ENCODE measurements around the gene LITAFD.
"Not testable (repeated sequence)": the region's sequence is repeated elsewhere in the genome, so short reads cannot be mapped to it uniquely, and the experiment has no call there.

GRCh38 chr16:8842016-8842415 lies 40.1 kb upstream of the LITAFD start:
- TF ChIP-seq JUND (IDR thresholded peaks at IDR 0.05); CTCF (IDR thresholded peaks at IDR 0.05); TEAD4 (IDR thresholded peaks at IDR 0.05; ENCODE audit: borderline replicate concordance, insufficient read depth); IRF3 (IDR thresholded peaks at IDR 0.05; ENCODE audit: low read depth, low read length); POLR2AphosphoS5 (IDR thresholded peaks at IDR 0.05; ENCODE audit: low read depth, low read length): not testable (repeated sequence)
